ENCODE measurements around the gene CDH16. TPM values are rescaled to one million over a fixed set of nuclear protein-coding genes. Genes with fewer than 3 reads are reported as not detected.

CDH16 gene
- total RNA-seq, 1 experiment from 2014 or later: not detected

DNA sequence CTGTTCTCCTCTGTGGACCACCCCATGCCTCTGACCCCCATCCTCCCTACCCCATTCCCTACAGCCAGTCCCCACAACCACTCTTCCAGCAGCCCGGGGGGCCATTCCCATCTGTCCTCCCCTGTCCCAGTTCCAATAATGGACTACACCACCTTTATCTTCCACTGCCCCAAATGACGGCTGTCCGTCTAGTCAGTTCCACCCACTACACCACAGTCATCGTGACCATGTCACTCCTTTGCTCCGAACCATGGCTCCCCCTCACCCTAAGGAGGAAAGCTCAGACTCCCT, 23.1 kb downstream of the CDH16 start:
- no peaks in the 10 kb centered on the region for H3K9me3 ChIP-seq (ENCODE audit: low read length)
- no peak overlapping the region for H3K27ac ChIP-seq (ENCODE audit: low read length)
- no peak for DNase-seq
- H3K9me2 ChIP-seq (replicated peaks; ENCODE audit: insufficient read depth, low read length): no peaks in the 10 kb centered on the region
- no peak overlapping the region for H3K9ac ChIP-seq (ENCODE audit: low read length)
- peaks cover 7% of the 10 kb centered on the region; the same call in 1 of the 2 replicates for H4K20me1 ChIP-seq (ENCODE audit: insufficient read depth, low read depth, low read length)
- no peak overlapping the region for H2AFZ ChIP-seq (ENCODE audit: low read length)
- no peak overlapping the region for H3K4me2 ChIP-seq (ENCODE audit: low read depth, low read length, poor library complexity, severe bottlenecking)
- H3K4me1 ChIP-seq (ENCODE audit: low read length): no peaks in the 10 kb centered on the region
- no peak overlapping the region for H3K4me3 ChIP-seq (ENCODE audit: low read length)
- no peaks in the 10 kb centered on the region for H3K36me3 ChIP-seq (ENCODE audit: insufficient read depth, low read length)
- H3K79me2 ChIP-seq (ENCODE audit: low read length): no peaks in the 10 kb centered on the region
- H3K27me3 ChIP-seq (ENCODE audit: low read length): no peaks in the 10 kb centered on the region

DNA sequence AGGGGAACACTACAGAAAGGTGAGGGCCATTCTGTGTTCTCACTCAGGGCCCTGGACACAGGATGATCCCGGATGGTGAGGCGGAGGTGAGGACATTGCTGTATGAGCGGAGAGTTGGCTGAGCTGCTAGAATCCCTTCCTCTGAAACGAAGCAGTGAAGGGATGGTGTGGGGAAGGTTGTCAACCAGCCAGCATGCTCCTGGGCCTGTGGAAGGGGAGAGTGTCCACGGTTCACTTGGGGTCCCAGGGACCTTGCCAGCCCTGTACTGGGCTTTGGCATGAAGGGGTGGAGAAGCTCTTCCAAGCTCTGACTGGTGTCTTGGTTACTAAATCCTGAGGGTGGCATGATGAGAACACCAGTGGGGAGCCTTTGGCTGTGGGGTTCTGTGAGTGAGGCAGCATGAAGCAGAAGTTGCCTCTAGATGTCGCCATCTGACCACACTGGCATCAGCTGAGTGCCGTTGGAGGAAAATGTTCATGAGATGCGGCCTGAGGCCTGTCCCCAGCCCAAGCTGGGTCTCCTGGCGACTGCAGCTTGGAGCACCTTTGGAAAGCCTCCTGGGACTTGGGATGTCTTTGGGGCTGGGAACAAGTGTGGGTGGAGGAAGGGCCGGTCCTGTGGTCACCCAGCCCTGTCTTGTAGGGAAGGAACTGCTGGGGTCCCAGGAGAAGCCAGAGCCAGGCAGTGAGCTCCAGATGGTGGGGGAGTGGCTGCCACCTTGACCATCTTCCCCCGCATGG, 23.6 kb downstream of the CDH16 start:
- Histone ChIP-seq H3K36me3 (ENCODE audit: insufficient read depth, low read length) (no peaks in the 10 kb centered on the region), H3K9ac (ENCODE audit: low read length) (no peak overlapping the region), H3K4me2 (ENCODE audit: low read depth, low read length, poor library complexity, severe bottlenecking) (no peak overlapping the region)

DNA sequence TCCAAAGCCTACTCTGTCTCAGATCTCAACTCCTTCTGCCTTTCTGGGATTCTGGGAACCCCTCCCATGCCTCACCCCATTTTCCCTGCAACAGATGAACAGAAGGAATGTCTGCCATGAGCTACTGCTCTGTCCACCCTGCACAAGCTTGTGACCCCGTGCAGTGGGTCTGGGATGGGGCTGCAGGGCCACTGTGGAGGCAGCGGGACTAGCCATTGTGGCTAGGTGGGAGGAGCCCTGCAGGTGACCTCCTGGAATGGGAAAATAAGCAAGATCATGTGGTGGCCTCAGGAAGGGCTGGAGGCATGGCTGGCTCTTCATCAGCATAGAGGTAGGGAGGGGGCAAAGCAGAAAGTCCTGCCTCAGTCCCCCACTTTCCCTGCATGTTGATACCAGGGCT, 24.6 kb downstream of the CDH16 start:
- Histone ChIP-seq H3K4me1 (ENCODE audit: low read length) (no peaks in the 10 kb centered on the region), H3K9me2 (replicated peaks; ENCODE audit: insufficient read depth, low read length) (no peaks in the 10 kb centered on the region), H3K9ac (ENCODE audit: low read length) (no peak overlapping the region), H2AFZ (ENCODE audit: low read length) (no peak overlapping the region), H3K79me2 (ENCODE audit: low read length) (no peaks in the 10 kb centered on the region), H3K4me3 (ENCODE audit: low read length) (no peak overlapping the region), H3K27ac (ENCODE audit: low read length) (no peak overlapping the region), H3K9me3 (ENCODE audit: low read length) (no peaks in the 10 kb centered on the region), H3K36me3 (ENCODE audit: insufficient read depth, low read length) (no peaks in the 10 kb centered on the region), H3K27me3 (ENCODE audit: low read length) (no peaks in the 10 kb centered on the region), H4K20me1 (ENCODE audit: insufficient read depth, low read depth, low read length) (peaks cover 7% of the 10 kb centered on the region; the same call in 1 of the 2 replicates), H3K4me2 (ENCODE audit: low read depth, low read length, poor library complexity, severe bottlenecking) (no peak overlapping the region)
- no peak for DNase-seq

More for the DNA sequence above, 23.6 kb downstream of the CDH16 start:
- no peaks in the 10 kb centered on the region for H3K27me3 ChIP-seq (ENCODE audit: low read length)
- peak; percentile 86 for DNase-seq
- no peaks in the 10 kb centered on the region for H3K9me2 ChIP-seq (replicated peaks; ENCODE audit: insufficient read depth, low read length)
- H3K4me3 ChIP-seq (ENCODE audit: low read length): no peak overlapping the region
- H4K20me1 ChIP-seq (ENCODE audit: insufficient read depth, low read depth, low read length): peaks cover 7% of the 10 kb centered on the region; the same call in 1 of the 2 replicates
- H3K27ac ChIP-seq (ENCODE audit: low read length): no peak overlapping the region
- no peak overlapping the region for H2AFZ ChIP-seq (ENCODE audit: low read length)
- no peaks in the 10 kb centered on the region for H3K79me2 ChIP-seq (ENCODE audit: low read length)
- H3K9me3 ChIP-seq (ENCODE audit: low read length): no peaks in the 10 kb centered on the region
- H3K4me1 ChIP-seq (ENCODE audit: low read length): no peaks in the 10 kb centered on the region

DNA sequence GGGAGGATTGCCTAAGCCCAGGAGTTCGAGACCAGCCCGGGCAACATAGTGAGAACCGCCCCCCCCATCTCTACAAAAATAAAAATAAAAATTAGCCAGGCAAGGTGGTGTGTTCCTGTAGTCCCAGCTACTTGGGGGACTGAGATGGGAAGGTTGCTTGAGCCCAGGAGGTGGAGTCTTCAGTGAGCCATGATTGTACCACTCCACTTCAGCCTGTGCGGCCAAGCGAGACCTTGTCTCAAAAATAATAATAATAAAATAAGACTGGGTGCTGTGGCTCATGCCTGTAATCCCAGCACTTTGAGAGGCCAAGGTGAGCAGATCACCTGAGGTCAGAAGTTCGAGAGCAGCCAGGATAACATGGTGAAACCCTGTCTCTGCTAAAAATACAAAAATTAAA, 26.9 kb downstream of the CDH16 start:
- no peak for DNase-seq
- Histone ChIP-seq H3K9me2 (replicated peaks; ENCODE audit: insufficient read depth, low read length) (no peaks in the 10 kb centered on the region), H3K4me3 (ENCODE audit: low read length) (no peak overlapping the region)

DNA sequence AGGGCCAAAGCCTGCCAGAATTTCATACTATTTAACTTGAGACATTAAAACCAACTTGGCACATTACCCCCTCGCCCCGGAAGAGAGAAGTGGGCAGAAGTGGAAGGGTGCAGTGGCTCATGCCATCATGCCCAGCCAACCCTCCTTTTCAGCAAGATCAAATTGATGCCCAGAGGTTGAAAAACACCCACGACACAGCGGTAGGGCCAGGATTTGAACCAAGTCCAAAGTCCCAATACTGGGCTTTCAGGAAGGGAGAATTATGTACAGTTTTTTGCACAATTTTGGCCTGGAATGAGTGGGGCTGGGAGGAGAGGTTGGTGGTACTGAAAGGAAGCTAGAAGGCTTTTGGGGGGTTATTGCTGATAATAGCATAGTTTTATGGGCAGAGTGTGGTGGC, 27.3 kb downstream of the CDH16 start:
- Histone ChIP-seq H3K9me2 (replicated peaks; ENCODE audit: insufficient read depth, low read length) (no peaks in the 10 kb centered on the region), H3K36me3 (ENCODE audit: insufficient read depth, low read length) (no peaks in the 10 kb centered on the region; the same call in 1 of the 2 replicates), H3K9ac (ENCODE audit: low read length) (no peak overlapping the region), H3K4me2 (ENCODE audit: low read depth, low read length, poor library complexity, severe bottlenecking) (no peak overlapping the region), H3K27me3 (ENCODE audit: low read length) (no peaks in the 10 kb centered on the region), H3K9me3 (ENCODE audit: low read length) (no peaks in the 10 kb centered on the region), H4K20me1 (ENCODE audit: insufficient read depth, low read depth, low read length) (peaks cover 7% of the 10 kb centered on the region; the same call in 1 of the 2 replicates), H3K27ac (ENCODE audit: low read length) (no peak overlapping the region), H2AFZ (ENCODE audit: low read length) (no peak overlapping the region), H3K4me3 (ENCODE audit: low read length) (no peak overlapping the region), H3K4me1 (ENCODE audit: low read length) (no peaks in the 10 kb centered on the region), H3K79me2 (ENCODE audit: low read length) (peaks cover 4% of the 10 kb centered on the region; the same call in 1 of the 2 replicates)
- no peak for DNase-seq

More for the DNA sequence above, 26.9 kb downstream of the CDH16 start:
- H4K20me1 ChIP-seq (ENCODE audit: insufficient read depth, low read depth, low read length): peaks cover 7% of the 10 kb centered on the region; the same call in 1 of the 2 replicates
- no peak overlapping the region for H3K9ac ChIP-seq (ENCODE audit: low read length)
- H3K27me3 ChIP-seq (ENCODE audit: low read length): no peaks in the 10 kb centered on the region
- no peaks in the 10 kb centered on the region for H3K9me3 ChIP-seq (ENCODE audit: low read length)
- no peak overlapping the region for H3K27ac ChIP-seq (ENCODE audit: low read length)
- peaks cover under 1% of the 10 kb centered on the region; the same call in 1 of the 2 replicates for H3K79me2 ChIP-seq (ENCODE audit: low read length)
- no peak overlapping the region for H3K4me2 ChIP-seq (ENCODE audit: low read depth, low read length, poor library complexity, severe bottlenecking)
- no peak overlapping the region for H2AFZ ChIP-seq (ENCODE audit: low read length)
- H3K4me1 ChIP-seq (ENCODE audit: low read length): no peaks in the 10 kb centered on the region
- no peaks in the 10 kb centered on the region; the same call in 1 of the 2 replicates for H3K36me3 ChIP-seq (ENCODE audit: insufficient read depth, low read length)

DNA sequence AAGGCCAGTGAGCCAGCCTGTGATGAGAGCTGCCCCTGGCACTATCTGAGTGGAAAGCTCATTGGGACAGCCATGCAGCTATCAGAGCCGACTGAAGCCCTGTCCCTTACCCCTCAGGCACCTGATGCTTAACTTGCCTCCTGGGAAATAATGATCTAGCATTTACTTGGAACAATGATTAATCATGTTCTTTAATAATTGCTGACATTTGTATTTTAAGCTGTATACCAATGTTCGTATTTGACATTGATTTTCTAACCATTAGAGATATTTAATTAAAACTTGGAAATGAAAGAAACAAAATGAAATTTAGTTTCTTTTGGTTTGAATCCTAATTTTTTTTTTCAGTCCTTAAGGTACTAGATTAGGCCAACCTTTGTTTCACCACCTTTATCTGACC, 27.9 kb downstream of the CDH16 start:
- Histone ChIP-seq H3K36me3 (ENCODE audit: insufficient read depth, low read length) (no peaks in the 10 kb centered on the region; the same call in 1 of the 2 replicates), H3K27ac (ENCODE audit: low read length) (no peak overlapping the region), H3K9me3 (ENCODE audit: low read length) (no peaks in the 10 kb centered on the region), H3K79me2 (ENCODE audit: low read length) (peaks cover 9% of the 10 kb centered on the region; the same call in 1 of the 2 replicates), H3K9ac (ENCODE audit: low read length) (no peak overlapping the region), H3K4me2 (ENCODE audit: low read depth, low read length, poor library complexity, severe bottlenecking) (no peak overlapping the region), H3K27me3 (ENCODE audit: low read length) (no peaks in the 10 kb centered on the region), H2AFZ (ENCODE audit: low read length) (no peak overlapping the region), H3K4me1 (ENCODE audit: low read length) (no peaks in the 10 kb centered on the region), H3K4me3 (ENCODE audit: low read length) (no peak overlapping the region), H3K9me2 (replicated peaks; ENCODE audit: insufficient read depth, low read length) (no peaks in the 10 kb centered on the region), H4K20me1 (ENCODE audit: insufficient read depth, low read depth, low read length) (peaks cover 4% of the 10 kb centered on the region; the same call in 1 of the 2 replicates)
- no peak for DNase-seq

DNA sequence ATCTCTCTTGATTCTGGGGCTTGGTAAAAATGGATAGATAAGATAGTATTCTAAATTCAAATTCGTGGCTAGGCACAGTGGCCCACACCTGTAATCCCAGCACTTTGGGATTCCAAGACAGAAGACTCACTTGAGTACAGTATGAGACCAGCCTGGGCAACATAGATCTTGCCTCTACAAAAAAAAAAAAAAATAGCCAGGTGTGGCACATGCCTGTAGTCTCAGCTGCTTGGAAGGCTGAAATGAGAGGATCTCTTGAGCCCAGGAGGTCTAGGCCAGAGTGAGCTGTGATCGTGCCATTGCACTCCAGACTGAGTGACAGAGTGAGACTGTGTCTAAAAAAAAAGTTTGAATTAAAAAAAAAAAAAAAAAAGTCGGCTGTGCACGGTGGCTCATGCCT, 29.1 kb downstream of the CDH16 start:
- DNase-seq: no peak
- no peaks in the 10 kb centered on the region for H3K27me3 ChIP-seq (ENCODE audit: low read length)
- no peak overlapping the region for H3K27ac ChIP-seq (ENCODE audit: low read length)
- H3K9ac ChIP-seq (ENCODE audit: low read length): no peak overlapping the region
- H3K9me2 ChIP-seq (replicated peaks; ENCODE audit: insufficient read depth, low read length): no peaks in the 10 kb centered on the region
- no peak overlapping the region for H2AFZ ChIP-seq (ENCODE audit: low read length)
- peaks cover 20% of the 10 kb centered on the region for H3K79me2 ChIP-seq (ENCODE audit: low read length)
- H3K4me3 ChIP-seq (ENCODE audit: low read length): no peak overlapping the region
- H4K20me1 ChIP-seq (ENCODE audit: insufficient read depth, low read depth, low read length): no peaks in the 10 kb centered on the region
- H3K36me3 ChIP-seq (ENCODE audit: insufficient read depth, low read length): peaks cover 6% of the 10 kb centered on the region; the same call in 1 of the 2 replicates
- H3K4me1 ChIP-seq (ENCODE audit: low read length): no peaks in the 10 kb centered on the region
- no peak overlapping the region for H3K4me2 ChIP-seq (ENCODE audit: low read depth, low read length, poor library complexity, severe bottlenecking)
- no peaks in the 10 kb centered on the region for H3K9me3 ChIP-seq (ENCODE audit: low read length)

DNA sequence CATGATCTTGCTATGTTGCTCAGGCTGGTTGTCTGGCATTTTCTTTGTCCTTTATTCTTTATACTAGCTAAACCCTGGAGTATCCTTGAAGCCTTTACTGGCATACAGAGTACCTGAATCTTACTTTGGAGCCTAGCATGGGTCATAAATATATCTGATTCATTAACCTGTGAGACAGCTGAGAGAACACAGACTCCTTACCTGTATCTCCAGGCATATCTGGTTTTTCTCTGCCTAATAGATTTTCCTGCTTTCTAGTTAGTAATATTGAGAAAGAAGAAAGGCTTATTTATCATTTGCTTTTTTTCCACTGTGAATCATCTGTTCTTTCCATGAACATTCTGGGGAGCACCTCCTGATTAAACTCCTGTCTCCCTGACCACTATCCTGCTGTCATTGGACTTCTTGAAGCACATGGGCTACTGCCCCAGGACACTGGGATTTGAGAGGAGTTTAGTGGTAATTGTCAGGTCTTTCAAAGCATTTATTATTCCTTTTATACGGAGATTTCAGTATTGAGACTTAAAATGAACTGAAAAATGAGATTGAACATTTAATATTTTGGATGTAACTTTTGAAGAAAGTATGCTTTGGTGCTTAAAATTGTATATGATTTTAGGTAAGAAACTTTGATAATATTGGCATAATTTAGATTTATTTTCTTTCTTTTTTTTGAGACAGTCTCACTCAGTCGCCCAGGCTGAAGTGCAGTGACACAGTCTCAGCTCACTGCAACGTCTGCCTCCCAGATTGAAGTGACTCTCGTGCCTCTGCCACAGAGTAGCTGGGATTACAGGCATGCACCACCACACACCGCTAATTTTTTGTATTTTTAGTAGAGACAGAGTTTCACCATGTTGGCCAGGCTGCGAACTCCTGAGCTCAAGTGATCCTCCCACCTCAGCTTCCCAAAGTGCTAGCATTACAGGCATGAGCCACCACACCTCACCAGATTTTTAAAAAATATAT, 29.8 kb downstream of the CDH16 start:
- Histone ChIP-seq H3K4me3 (ENCODE audit: low read length) (no peak overlapping the region), H3K27me3 (ENCODE audit: low read length) (no peaks in the 10 kb centered on the region)

More for the DNA sequence above, 29.8 kb downstream of the CDH16 start:
- no peaks in the 10 kb centered on the region for H3K9me2 ChIP-seq (replicated peaks; ENCODE audit: insufficient read depth, low read length)
- no peak overlapping the region for H3K9ac ChIP-seq (ENCODE audit: low read length)
- no peak overlapping the region for H3K27ac ChIP-seq (ENCODE audit: low read length)
- no peaks in the 10 kb centered on the region for H3K4me1 ChIP-seq (ENCODE audit: low read length)
- no peaks in the 10 kb centered on the region for H4K20me1 ChIP-seq (ENCODE audit: insufficient read depth, low read depth, low read length)
- H2AFZ ChIP-seq (ENCODE audit: low read length): no peak overlapping the region
- H3K36me3 ChIP-seq (ENCODE audit: insufficient read depth, low read length): peaks cover 11% of the 10 kb centered on the region; the same call in 1 of the 2 replicates
- H3K79me2 ChIP-seq (ENCODE audit: low read length): peaks cover 26% of the 10 kb centered on the region
- H3K4me2 ChIP-seq (ENCODE audit: low read depth, low read length, poor library complexity, severe bottlenecking): no peak overlapping the region
- no peak for DNase-seq
- H3K9me3 ChIP-seq (ENCODE audit: low read length): no peaks in the 10 kb centered on the region
